Stimulated activated CD4-positive, alpha-beta T cell treated with anti-CD3 and anti-CD28 coated beads, Interleukin-1b, Interleukin-23, amount 100 ng/mL, for 1 hour (primary cell): ENCODE measurements around the gene ALB.

Experiments used
- DNase-seq, 2 donors: peaks; one replicate each; pipeline ENCODE4 v3.0.0-alpha.2; 2020; ENCODE audit warnings: low read depth in 2 of 2

Gene ALB

DNA sequence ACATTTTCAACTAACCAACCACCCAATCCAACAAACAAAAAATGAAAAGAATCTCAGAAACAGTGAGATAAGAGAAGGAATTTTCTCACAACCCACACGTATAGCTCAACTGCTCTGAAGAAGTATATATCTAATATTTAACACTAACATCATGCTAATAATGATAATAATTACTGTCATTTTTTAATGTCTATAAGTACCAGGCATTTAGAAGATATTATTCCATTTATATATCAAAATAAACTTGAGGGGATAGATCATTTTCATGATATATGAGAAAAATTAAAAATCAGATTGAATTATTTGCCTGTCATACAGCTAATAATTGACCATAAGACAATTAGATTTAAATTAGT is 27.7 kb downstream of the ALB start:
- DNase-seq, result no peak

DNA sequence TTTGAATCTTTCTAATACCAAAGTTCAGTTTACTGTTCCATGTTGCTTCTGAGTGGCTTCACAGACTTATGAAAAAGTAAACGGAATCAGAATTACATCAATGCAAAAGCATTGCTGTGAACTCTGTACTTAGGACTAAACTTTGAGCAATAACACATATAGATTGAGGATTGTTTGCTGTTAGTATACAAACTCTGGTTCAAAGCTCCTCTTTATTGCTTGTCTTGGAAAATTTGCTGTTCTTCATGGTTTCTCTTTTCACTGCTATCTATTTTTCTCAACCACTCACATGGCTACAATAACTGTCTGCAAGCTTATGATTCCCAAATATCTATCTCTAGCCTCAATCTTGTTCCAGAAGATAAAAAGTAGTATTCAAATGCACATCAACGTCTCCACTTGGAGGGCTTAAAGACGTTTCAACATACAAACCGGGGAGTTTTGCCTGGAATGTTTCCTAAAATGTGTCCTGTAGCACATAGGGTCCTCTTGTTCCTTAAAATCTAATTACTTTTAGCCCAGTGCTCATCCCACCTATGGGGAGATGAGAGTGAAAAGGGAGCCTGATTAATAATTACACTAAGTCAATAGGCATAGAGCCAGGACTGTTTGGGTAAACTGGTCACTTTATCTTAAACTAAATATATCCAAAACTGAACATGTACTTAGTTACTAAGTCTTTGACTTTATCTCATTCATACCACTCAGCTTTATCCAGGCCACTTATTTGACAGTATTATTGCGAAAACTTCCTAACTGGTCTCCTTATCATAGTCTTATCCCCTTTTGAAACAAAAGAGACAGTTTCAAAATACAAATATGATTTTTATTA is 28.3 kb downstream of the ALB start:
- no peak for DNase-seq

DNA sequence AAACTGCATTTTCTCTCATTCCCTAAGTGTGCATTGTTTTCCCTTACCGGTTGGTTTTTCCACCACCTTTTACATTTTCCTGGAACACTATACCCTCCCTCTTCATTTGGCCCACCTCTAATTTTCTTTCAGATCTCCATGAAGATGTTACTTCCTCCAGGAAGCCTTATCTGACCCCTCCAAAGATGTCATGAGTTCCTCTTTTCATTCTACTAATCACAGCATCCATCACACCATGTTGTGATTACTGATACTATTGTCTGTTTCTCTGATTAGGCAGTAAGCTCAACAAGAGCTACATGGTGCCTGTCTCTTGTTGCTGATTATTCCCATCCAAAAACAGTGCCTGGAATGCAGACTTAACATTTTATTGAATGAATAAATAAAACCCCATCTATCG is 29.1 kb downstream of the ALB start:
- no peak for DNase-seq

DNA sequence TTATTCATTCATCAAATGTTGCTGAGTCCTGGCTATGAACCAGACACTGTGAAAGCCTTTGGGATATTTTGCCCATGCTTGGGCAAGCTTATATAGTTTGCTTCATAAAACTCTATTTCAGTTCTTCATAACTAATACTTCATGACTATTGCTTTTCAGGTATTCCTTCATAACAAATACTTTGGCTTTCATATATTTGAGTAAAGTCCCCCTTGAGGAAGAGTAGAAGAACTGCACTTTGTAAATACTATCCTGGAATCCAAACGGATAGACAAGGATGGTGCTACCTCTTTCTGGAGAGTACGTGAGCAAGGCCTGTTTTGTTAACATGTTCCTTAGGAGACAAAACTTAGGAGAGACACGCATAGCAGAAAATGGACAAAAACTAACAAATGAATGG is 30.2 kb downstream of the ALB start:
- DNase-seq, result no peak

DNA sequence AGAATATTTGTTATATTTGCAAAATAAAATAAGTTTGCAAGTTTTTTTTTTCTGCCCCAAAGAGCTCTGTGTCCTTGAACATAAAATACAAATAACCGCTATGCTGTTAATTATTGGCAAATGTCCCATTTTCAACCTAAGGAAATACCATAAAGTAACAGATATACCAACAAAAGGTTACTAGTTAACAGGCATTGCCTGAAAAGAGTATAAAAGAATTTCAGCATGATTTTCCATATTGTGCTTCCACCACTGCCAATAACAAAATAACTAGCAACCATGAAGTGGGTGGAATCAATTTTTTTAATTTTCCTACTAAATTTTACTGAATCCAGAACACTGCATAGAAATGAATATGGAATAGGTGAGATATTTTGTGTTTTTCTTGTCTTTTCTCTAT is 31.9 kb downstream of the ALB start, which contains the start of gene AFP:
Gene AFP, plus strand, starts transcription at position 238 of the 400 bp plus-strand sequence. Its CDS starts 42 bp downstream, at position 280.
- DNase-seq, result no peak

DNA sequence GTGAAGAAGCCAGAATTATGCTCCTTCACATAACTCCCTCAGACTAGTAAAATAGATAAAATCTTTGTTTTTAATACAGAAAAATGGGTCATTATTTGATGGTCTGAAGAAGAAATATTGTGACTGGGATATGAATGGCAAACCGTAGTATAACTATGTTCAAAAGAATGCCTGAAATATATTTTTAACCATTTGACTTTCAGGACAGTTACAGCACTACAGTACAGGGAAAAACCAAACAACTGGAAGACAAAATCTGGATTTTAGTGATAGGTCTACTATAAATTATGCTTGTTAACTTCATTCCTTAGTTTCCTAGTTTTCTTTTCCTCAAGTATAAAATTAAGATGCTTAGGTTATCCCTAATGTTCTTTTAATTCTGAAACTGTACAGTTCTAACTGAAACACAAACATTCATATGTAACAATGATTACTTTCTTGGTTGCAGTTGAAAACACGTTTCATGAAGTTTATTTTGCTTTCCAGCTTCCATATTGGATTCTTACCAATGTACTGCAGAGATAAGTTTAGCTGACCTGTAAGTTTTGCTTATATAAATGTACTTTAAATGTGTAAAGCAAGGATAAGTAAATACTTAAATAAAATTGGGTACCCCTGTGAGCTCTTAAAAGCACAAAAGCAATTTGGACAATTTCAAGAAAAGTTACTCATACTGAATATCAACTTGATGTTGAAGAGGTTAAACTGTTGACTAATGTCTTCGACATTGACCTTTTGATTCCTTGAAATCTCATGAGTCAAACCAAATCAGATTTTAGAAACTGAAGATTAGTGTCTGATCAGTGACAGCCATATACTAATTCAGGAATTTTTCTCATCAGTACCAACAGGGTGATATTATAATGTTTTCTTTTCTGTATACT is 32.8 kb downstream of the ALB start:
- no peak for DNase-seq

DNA sequence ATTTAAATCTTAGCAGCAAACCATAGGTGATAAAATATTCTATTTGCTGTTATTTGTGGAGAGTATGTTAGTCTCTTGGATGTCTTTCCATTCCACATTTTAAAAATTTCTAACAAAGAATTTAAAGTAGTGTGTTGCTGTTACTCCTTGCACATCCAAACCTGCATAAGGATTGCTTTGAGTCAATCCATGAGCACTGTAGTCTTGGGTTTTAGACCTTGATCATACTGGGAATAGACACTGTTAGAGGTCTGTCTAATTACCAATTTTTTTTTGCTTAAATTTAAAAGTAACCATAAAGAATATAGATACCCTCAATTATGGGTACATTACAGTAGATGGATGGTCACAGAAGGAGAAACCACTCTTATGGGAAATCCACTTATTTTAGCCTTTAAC is 33.5 kb downstream of the ALB start:
- DNase-seq, result no peak

DNA sequence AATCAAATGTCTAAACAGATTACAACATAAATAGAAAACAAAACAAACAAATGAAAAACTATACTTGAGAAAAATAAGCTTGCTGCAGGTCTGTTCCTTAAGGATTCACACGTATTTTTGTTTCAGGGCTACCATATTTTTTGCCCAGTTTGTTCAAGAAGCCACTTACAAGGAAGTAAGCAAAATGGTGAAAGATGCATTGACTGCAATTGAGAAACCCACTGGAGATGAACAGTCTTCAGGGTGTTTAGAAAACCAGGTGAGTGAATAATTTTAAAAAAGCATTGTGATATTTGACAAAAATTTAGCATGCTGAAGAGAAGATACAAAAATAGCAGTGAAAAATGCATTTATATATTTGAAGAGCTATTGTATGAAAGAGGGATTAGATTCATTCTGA is 34.0 kb downstream of the ALB start:
- DNase-seq, result no peak

DNA sequence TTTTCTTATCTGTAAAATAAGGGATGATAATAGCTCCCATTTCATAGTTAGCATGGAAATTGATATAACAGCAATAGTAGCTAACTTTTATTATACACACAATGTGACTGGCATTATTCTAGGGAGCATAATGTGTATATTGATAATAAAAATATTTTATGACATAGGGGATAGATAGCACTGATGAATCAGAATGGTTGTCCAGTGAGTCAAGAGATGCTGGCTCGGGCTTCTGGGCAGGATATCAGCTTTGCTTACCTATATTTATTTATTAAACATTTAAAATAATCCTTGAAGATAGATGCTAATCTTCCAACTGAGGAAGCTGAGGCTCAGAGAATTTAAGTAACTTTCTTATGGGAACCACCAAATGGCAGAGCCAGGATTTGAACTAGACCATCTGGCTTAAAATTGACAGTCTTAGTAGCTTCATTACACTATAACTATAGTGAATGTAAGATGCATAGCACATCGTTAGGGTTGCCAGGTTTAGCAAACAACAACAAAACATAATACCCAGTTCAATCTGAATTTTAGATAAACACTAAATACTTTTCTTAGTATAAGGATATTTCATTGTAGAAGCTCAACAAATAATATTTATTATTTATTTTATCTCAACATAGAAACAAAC is 34.6 kb downstream of the ALB start:
- no peak for DNase-seq

DNA sequence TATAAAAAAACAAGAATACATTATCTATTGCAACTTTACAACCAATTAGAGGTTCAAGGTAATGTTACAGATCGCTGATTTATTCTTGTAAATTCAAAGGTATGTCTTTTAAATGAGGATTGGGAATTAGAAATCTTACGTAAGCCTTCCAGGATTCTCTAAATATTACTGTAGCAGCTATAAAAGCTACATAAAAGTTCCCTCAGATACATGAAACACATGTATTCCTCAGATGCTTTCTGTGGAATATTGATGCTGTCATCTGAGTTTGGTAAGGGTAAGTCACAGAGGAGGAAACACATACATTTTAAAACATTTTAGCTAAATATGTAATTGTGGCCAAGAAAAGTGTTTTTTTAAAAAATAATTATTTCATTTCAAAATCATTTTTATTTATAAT is 35.4 kb downstream of the ALB start:
- no peak for DNase-seq

DNA sequence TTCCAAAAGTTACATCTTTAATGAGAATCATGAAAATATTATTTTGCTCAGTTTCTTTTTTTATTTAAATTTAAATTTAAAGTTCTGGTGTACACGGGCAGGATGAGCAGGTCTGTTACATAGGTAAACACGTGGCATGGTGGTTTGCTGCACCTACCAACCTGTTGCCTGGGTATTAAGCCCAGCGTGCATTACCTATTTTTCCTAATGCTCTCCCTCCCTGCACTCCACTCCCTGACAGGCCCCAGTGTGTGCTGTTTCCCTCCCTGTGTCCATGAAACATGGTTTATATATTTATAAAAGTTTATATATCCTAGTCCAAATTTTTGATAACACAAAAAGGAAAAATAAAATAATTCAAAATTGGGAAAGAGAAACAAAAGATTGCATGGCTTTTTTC is 35.9 kb downstream of the ALB start:
- no peak for DNase-seq

DNA sequence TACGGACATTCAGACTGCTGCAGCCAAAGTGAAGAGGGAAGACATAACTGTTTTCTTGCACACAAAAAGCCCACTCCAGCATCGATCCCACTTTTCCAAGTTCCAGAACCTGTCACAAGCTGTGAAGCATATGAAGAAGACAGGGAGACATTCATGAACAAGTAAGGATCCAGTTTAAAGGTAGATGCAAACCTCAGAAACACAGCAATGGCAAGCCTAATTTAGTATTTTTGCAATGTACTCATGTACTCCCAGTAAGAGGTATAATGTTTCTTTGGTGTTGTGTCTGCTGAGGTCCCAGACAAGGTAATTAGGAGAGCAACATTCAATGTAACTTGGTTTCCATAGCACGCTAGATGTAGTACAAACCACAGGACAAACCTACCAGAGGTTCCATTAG is 36.6 kb downstream of the ALB start:
- DNase-seq, result no peak

DNA sequence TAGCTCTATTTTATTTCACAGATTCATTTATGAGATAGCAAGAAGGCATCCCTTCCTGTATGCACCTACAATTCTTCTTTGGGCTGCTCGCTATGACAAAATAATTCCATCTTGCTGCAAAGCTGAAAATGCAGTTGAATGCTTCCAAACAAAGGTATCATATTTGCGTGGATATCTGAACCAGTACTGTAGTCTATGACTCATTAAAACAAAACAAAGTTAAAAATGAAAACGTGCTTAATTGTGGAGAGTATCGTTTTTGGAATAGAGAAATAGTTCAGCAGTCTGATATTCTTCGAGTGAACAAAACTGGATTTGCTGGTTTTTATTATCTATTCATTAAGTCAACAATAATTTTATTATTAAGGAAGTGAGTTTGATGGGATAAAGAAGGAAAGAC is 38.2 kb downstream of the ALB start:
- no peak for DNase-seq

DNA sequence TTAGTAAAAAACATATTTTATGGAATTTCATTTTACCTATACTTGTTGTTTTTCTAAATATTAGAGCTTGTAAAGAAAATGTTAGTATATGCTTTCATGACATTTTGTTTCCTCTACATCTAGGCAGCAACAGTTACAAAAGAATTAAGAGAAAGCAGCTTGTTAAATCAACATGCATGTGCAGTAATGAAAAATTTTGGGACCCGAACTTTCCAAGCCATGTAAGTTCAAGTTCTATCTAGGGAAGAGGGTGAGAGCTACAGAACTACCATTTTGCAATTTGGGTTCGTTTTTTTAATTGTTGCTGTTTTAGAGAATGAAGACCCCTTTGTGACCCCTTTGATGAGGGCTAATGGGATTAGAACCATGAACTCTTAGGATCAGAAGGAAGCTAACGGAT is 39.1 kb downstream of the ALB start:
- DNase-seq, result no peak

DNA sequence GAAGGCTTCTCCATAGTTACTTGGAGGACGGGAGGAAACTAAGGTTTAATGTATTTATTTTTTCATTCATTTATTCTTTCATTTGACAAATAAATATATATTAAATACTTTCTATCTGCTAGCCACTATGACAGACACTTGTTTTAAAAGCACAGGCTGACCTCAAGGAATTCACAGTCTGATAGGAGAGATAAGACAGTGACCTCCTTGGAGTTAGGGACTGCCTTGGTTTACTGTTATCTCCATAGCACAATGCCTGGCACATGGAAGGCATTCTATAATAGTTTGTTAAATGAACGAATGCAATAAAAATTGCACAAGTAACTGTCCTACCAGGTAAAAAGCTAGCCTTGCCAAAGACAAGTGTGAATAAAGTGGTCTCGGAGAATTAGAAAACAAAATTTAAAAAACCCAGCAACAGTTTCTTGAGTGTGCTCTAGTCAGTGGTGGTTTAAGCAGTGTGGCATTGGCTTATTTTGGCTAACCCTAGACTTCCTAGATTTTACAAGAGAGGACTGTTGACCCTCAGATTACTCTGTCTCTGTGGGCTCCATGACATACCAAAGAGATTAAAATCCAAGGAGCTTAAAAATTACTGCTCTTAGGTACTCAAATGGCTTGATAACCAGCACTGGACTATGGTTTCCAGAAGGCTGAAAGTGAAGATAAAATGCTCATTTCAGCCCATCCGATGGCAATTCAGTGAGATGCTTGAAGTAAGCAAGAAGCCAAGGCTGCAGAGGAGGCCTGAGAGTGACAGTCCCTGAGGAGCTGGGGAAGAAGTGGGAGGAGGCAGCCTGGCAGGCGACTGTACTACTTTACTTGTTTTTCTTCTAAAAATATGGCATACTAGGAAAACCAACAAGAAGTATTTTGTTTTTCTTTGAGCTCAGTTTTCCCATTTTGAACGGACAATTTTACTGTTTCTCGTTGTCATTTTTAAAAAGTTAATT is 41.6 kb downstream of the ALB start:
- no peak for DNase-seq

DNA sequence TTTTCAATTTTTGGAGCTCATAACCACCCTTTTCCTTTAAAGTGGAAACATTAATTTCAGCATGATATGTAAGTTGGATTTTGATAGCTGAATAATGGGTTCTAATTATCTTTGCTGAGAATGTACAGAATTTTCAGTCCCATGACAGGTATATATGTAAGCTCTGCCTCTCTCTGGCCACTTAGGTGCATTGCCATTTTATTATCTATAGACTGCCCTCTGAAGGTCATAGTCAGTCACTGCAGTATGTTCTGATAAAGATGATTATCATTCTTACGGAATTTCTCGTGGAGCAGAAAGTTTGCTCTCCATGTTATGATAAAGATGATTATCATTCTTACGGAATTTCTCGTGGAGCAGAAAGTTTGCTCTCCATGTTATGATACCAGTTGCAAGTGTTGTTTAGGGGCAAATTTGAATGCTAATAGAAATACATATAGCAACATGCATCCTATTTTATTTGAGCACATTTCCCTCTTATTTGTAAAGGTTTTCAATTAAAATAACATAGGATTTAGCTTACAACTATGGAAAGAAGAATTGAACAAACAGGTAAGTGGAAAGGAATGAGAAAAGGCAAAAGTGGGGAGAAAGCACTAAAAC is 42.4 kb downstream of the ALB start:
- no peak for DNase-seq

DNA sequence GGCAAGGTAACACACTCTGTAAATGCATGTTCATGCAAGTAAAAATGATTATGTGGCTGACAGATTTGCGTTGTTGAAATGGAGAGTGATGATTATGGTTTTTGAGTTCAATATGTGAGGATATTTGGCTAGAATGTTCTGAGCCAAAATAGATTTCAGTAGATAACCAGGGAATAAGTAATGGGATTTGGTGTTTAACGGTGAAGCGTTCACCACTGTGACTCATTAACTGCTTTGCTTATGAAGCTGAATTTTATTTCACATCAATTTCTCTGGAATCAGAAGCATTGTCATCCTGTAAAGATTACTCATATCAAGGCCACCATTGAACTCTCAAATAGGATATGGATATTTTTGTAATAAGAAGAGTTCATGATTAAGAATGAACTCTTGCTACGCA is 43.6 kb downstream of the ALB start:
- no peak for DNase-seq

DNA sequence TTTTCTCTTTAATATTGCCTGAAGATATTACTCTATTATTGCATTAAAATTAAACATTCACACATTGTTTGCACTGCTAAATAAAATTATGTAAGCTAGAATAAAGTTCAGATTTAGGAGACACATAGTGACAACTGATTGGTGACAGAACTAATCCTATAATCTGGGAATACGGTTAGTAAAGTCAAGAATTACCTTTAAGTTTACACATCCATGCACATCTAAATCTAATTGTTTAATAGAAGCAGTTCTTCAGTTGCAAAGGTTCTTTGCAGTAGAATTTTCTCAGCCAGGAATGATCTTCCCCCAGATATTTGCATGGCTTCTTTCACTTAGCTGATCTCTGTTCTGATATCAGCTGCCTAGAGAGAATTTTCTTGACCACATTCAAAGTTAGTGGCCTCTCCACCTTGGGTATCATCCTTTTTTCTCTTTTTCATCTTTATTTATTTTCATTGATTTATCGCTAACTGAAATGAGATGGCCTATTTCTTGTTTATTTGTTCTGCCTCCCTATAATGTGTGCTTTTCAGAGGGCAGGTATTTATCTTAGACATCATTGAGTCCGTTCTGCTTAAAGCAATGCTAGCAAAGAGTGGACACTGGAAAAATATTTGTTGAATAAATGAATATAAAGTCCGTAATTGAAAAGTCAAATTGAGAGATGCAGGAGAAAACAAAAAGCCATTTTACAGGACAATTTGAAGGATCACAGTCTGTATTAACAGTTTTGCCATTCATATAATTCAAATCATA is 44.5 kb downstream of the ALB start:
- DNase-seq, result no peak

DNA sequence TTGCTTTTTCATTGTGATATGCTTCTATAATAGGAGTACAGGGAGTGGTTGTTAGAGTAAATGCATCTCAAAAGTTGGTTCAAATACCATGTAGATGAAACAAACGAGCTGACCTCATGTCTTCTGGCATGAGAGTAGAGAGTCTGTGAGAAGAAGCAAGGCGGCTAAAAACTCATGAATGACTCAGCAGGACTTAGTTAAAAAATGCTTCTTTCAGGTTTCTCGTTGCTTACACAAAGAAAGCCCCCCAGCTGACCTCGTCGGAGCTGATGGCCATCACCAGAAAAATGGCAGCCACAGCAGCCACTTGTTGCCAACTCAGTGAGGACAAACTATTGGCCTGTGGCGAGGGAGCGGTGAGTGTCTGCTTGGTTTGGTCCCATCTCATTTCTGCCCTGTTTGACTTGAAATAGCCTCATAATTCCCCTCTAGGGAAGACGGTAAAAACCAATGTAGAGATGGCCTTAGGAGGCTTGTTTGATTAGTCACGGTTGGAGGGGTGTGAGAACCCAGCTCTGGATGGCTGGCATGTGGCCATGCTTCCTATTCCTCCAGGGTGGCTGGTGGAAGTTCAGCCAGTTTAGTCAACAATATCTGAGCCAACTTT is 46.4 kb downstream of the ALB start:
- DNase-seq, result no peak

DNA sequence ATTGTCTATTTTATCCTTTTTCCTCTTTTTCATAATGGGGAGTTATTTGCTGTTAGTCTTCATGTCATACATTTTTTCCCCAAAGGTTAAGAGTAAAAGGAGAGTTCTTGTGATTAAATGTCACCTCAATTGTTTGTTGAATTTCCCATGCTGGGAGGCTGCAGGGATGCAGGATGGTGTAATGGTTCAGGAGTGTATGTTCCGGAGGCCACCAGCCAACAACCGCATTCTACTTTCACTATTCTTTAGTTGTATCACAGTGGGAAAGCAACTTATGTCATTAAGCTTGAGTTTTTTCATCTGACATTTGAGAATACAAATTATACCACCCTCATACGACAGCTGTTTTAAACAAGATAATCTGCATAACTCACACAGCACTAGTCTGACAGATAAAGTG is 47.3 kb downstream of the ALB start:
- no peak for DNase-seq
